NB4 (cell line): Measurements from ENCODE around the gene RNF217.

Experiments used
- POLR2A ChIP-seq: IDR thresholded peaks from 2 replicates; pipeline ENCODE4 v1.6.1; 2011; ENCODE audit warnings: mild to moderate bottlenecking; ENCODE audit not compliant: insufficient read length; ENCODE audit errors: extremely low read depth
- TF ChIP-seq, protein P1 (sequence below): IDR thresholded peaks from one replicate; pipeline ENCODE4 v1.5.1; 2012; ENCODE audit warnings: low read depth, low read length

DNA sequence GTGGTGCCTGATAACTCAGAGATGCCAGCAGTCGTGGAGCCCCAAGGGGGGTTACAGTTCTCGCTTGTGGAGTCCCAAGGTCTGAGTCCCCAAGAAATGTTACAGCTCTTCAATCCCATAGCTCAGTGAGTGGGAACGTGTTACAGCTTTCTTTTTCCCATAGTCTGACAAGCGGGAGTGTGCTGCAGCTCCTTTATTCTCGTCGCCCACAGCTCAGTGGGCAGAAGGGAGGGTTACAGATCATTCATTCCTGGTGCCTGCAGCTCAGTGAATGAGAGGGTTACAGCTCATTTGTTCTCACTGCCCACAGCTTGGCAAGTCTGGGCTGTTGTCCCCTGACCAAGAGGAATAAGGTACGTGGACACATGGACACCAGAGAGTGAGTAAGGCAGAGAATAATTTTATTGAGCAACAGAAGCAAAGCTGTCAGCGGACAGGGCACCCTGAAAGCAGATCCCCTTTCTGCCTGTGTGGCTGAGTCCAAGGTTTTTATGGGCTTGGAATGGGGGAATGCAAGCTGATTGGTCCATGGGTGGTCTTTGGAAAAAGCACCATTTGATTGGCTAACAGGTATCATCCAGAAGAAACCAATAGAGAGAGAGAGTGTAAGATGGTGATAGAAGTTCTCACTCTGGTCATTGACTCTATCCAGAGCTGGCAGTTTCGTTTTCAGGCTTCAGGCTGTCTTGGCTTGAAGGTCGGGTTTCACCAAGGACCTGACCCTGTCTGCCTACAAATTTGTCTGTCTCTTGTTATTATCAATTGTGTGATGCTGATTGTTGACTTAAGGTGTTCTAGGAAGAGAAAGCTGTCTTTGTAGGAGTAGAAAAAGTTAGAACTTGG lies 16.4 kb downstream of the RNF217 start:
- TF ChIP-seq, protein P1, sequence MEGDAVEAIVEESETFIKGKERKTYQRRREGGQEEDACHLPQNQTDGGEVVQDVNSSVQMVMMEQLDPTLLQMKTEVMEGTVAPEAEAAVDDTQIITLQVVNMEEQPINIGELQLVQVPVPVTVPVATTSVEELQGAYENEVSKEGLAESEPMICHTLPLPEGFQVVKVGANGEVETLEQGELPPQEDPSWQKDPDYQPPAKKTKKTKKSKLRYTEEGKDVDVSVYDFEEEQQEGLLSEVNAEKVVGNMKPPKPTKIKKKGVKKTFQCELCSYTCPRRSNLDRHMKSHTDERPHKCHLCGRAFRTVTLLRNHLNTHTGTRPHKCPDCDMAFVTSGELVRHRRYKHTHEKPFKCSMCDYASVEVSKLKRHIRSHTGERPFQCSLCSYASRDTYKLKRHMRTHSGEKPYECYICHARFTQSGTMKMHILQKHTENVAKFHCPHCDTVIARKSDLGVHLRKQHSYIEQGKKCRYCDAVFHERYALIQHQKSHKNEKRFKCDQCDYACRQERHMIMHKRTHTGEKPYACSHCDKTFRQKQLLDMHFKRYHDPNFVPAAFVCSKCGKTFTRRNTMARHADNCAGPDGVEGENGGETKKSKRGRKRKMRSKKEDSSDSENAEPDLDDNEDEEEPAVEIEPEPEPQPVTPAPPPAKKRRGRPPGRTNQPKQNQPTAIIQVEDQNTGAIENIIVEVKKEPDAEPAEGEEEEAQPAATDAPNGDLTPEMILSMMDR, result no peak
- TF ChIP-seq POLR2A, result no peak
